Activated gamma-delta T cell treated with anti-CD3 and anti-CD28 coated beads, Interleukin-2, amount 50 U/mL, for 16 hours (primary cell): ENCODE measurements around the gene ATL2.
"Not testable (repeated sequence)": the region's sequence is repeated elsewhere in the genome, so short reads cannot be mapped to it uniquely, and the experiment has no call there.

Source experiments
- DNase-seq: peaks from one replicate; pipeline ENCODE4 v3.0.0-alpha.2; 2020; ENCODE audit warnings: low read depth

ATL2 gene

DNA sequence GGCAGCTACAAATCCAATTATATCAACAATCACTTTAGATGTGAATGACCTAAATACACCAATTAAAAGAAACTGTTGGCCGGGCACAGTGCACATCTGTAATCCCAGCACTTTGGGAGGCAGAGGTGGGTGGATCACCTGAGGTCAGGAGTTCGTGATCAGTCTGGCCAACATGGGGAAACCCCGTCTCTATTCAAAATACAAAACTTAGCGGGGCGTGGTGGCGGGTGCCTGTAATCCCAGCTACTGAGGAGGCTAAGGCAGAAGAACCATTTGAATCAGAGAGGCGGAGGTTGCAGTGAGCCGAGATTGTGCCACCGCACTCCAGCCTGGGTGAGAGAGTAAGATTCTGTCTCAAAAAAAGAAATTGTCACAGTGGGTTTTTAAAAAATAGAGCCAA is 49.5 kb downstream of the ATL2 start:
- no peak for DNase-seq

DNA sequence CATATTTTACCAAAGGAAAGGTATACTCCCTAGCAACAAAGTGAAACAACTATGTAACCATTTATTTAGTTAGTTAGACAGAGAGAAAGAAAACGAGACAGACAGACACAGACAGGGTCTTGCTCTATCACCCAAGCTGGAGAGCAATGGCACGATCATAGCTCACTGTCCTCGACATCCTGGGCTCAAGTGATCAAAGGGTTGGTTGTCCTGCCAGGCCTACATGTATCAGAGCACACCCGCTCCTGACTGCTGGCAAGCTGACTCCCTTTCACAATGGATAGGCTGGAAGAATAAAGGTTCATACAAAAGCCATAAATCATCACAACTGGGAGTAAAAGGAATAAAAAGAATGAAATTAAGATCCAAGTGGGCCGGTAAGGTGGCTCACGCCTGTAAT is 53.5 kb downstream of the ATL2 start:
- no peak for DNase-seq

DNA sequence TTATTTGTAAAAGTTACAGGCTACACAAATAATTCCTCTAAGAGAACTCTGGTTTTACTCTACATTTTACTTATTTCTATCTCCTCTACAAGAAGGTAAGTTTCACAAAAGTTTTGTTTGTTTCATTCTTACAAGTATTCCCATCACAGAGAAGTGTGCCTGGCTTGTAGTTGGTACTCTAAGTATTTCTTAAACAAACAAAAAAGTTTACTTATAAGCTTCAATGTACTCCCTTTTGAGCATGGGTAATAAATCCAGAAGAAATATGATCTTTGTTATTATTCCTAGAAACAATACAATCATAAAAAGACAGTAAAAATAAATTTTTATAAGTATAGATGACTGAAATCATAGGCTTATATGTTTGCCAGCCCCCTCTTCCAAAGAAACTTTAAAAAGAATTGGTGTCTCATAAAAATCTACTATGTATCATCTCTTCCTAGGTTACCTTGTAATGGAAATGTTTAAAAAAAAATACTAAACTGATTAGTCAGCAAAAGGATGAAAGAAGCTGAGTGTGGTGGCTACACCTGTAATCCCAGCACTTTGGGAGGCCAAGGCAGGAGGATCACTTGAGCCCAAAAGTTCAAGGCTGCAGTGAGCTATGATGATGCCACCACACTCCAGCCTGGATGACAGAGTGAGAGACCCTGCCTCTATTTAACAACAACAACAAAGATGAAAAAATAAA is 54.7 kb downstream of the ATL2 start:
- no peak for DNase-seq

DNA sequence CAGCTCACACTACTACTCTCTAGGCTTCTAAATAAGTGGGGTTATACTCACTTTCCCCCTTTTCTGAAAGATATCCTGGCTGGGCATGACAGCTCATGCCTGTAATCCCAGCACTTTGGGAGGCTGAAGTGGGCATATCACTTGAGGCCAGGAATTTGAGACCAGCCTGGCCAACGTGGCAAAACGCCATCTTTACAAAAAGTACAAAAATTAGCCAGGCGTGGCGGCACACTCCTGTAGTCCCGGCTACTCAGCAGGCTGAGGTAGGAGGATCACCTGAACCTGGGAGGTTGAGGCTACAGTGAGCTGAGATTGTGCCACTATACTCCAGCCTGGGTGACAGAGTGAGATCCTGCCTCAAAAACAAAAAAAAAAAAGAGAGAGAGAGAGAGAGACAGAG is 57.8 kb downstream of the ATL2 start:
- not testable (repeated sequence) for DNase-seq

DNA sequence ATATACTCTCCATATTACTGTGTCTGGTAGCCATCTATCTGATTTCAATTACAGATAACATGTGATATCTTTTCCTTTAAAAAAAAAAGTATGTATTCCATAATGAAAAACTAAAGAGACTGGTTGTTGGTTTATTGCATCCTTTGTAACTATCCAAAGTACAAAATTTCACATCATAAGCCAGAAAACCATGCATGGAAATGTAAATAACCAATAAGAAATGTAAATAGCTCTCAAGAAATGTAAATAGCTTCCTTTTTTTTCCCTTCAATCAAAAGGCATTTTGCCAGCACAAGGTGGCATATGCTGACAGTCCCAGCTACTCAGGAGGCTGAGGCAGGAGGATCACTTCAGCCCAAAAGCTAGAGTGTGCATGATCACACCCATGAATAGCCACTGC is 59.3 kb downstream of the ATL2 start:
- DNase-seq: no peak

DNA sequence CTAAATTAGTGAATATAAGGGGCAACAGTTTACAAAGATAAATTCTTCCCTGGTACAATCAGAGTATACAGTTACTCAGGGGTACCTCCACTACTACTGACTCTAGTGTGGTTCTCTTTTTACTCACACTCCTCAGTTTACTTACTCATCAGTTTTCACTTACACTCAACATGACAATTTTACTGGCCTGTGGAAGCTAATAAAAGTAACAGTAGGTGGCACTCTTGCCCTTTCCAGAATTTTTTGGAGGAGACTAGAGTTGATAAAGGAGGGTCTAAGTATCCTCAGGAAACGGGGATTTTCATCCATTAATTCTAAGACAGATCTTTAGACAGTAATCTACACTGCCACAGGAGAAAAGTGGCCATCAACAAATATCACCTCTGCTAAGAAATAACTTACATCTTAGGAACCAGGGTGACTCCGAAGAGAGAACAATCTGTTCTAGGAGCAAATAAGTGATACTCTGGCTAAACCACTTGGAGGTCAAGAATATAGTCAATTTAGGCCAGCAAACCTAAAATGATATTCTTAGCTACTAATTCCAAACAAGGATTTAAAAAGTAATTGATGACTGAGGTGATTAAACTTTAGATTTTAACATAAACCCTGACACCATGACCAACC is 61.3 kb downstream of the ATL2 start:
- no peak for DNase-seq

DNA sequence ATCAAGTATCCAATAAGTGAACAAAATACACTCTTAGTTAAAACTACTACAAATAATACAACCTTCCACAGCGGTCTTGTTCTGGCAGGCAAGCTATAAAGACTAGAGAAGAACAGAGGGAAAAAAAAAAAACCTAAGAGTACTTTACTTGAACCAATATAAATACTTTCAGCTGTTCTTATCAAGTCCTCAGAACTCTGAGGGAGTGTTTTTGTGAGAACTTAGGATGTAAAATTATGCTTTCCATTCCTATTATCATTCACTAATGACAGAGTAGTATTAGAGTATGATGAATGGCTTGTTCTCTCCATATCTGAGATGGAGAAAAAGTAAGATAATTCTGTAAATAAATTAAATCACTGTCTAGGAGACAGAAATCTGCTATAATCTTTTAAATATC is 68.3 kb downstream of the ATL2 start:
- DNase-seq: no peak

DNA sequence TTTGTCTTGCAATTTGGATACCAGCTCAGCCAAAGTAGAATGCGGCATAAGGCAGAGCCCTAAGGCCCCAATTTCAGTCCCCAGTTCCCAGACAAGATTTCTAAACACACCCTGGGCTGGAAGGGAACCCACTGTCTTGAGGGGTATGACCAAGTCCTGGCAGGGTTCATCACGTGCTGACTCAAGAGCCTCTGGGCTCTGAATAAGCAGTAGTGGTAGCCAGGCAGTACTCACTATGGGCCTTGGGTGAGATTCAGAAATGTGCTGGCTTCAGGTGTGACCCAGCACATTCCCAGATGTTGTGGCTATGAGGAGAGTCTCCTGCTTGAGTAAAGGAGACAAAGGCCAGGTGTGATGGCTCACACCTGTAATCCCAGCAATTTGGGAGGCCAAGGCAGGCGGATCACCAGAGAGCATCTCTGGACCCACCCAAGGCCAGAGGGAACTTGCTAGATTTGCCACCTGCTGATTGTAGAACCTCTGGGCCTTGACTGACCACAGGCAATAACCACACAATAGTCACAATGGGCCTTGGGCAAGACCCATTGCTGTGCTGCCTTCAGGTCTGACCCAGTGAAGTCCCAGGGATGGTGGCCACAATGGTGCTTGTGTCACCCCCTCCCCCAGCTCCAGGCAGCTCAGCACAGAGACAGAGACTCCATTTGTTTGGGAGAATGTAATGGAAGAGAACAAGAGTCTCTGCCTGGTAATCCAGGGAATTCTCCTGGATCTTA is 74.9 kb downstream of the ATL2 start:
- DNase-seq: no peak

DNA sequence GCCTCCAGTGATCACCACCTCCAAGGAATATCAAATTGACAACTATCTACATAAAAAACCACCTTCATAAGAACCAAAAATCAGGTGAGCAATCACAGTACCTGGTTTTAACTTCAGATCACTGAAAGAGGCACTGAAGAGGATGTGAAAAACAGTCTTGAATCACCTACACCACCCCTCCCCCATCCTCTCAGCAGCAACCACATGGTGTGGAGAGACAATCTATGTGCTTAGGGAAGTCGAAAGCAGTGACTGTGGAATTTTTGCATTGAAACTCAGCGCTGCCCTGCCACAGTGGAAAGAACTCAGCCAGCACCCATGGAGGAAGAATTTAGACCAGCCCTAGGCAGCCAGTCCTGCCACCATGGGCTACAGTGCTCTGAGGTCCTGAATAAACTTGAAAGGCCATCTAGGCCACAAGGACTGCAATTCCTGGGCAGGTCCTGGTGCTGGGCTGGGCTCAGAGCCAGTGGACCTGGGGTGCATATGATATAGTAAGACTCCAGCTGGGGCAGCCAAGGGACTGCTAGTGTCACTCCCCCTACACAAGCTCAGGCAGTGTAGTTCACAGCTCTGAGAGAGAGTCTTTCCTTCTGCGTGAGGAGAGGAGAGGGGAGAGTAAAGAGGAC is 75.6 kb downstream of the ATL2 start:
- DNase-seq: no peak

DNA sequence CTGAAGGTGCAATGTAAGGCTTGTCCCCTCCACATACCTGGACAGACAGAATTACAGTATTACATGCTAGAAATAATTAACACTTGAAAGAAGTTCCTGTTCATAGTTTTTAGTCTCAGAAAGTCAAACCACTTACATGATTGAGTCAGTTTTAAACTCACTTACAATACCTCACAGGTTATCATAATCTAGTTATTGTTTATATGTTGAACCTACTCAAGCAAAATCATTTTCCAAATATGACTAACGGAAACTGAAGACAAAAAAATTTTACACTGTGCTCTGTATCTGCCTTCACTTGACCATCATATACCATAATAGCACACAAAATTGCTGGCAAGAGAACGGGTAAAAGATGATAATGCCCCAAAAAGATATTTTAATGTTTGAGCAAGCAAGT is 78.5 kb downstream of the ATL2 start:
- DNase-seq: no peak

DNA sequence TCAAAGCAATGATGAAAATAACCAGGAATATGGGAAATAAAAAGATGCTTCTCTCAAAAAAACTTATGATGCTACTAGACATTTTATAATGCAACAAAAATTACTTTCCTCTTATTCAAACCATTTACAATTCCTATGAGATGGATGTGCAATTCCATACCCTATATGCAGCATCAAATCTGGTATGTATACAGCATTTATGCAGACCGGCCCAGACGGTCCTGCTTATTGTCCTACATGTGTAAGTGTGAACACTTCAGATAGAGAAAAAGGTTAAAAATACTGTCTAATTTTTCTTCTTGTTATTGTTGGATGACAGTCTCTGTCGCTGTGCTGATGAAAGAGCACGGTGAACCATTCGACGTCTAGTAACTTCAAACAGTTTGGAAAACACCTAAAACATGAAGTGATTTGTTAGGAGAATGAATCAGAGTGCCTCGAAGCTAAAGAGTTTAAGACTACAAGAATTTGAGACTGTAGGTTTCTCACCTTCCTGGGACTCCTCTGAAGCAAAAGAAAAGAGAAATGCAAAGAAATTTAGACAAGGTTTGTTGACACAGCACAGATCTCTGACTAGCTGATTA is 80.8 kb downstream of the ATL2 start:
- DNase-seq: no peak

DNA sequence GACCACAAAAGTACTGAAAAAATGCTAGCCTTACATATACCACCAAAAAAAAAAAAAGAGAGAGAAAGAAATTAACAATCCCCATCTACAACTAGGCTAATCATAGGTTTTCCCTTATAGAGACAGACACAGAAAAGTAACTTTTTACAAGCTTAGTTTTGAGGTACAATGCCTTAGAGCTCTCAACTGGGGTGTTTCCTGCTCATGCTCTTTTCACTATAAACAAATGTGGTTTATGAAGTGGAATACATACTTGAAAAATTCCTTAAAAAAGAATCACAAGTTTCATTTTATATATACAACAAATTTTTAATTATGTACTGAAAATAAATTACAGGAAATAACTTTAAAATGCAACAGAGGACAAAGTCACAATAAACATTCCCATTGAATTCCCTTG is 82.5 kb downstream of the ATL2 start:
- DNase-seq: no peak

DNA sequence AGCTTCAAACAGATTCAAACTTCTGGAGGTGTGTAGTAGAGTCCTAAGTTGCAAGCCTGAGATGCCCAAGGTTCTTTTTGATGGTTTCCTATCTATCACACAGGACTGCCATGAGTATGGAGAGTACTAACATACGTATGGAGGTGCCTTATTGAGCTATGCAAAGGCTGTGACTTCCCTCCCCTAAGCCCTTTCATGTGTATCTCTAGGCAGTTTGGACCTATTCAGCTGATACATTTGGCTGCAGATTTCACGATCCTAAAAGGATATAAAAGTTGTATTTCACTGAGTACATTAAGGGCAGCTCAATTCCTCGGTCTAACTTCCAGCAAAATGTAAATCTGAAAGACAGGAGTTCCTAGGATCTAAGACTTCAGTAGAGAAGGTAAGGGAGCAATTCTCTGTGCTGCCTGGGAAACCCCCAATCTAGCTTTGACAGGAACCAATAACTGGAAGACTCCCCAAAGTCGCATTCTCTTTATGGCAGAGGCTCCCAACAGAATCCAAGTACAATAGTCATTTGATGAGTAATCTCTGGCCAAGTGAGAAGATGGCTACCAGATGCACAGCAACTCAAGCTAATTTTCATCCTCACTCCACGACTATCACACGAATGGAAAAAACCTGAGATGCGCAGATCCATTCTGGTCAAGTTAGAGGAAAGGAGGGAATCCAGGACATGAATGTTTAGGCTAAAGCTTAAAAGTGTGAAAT is 83.8 kb downstream of the ATL2 start:
- no peak for DNase-seq

DNA sequence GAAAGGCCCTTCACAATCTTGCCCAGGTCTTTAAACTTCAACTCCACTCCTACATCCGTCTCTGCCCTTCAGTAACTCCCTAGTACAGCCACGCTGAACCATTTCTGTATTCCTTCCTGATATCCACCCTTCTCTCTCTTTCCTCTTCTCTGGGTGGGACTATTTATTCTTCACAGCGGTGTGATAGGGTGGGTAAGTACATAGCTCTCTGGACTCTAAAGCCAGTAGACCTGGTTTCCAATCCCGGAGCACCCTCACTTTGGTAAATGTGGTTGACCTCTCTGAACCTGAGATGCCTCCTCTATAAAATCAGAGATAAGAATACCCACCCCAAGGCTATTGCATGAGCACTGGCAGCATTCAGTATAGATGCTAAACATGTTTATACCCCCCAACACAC is 86.7 kb downstream of the ATL2 start:
- DNase-seq: no peak

DNA sequence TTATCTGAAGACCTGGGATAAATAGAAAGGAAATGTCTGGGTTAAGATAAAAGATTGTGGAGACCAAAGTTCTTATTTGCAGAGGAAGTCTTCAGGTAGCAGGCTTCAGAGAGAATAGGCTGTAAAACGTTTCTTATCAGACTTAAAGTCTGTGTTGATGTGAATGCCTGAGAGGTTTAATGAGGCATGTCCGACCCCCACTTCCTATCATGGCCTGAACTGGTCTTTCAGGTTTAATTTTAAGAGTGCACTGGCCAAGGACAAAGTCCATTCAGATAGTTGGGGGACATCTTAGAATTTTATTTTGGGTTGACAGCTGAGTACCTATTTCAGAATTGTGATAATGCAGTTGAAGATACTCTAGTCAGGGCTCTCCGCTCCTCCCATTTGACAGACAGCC is 92.1 kb downstream of the ATL2 start:
- DNase-seq: no peak

DNA sequence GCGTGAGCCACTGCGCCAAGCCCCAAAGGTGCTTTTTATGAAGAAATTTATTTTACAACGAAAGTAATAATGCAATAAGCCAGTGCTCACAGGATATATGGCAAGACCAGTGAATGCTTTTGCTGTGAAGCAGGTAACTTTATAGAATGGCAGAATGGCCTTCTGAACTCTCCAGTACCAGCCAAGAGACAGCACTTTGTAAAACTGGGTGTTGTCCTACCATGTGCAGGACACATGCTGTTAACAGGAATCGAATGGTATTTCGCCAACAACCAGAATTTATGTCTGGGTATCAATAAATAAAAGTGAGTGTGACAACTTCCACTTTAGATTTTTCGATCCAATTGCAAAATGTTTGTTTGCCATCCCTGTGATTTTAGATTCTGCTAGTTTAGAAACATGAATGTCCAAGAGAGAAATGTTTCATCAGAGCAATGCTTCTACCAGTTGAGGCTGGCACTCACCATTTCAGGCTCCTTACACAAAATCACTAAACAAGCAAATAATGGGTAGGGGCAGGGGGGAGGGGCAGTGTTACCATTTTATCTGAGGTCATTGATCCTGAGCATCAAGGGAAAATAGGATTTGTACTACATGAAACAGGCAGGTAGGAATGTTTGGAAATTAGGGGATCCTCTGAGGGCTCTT is 95.9 kb downstream of the ATL2 start:
- no peak for DNase-seq

DNA sequence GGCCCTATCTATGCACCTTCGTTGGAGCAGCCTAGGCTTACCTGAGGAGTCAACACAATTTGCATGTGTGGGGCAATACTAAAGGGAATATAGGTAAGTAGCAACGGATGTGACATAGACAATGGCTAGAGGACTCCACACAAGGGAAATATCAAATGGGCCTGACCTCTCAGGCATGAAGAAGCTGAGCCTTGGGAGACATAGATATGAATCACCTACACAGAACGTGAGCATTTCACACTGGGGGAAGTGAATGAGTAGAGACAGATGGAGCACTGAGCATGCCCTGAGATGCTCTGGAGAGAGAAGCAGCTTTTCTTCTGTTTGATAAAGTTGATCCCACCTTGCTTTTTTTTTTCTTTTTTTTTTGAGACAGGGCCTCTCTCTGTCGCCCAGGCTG is 97.9 kb downstream of the ATL2 start:
- DNase-seq: no peak

DNA sequence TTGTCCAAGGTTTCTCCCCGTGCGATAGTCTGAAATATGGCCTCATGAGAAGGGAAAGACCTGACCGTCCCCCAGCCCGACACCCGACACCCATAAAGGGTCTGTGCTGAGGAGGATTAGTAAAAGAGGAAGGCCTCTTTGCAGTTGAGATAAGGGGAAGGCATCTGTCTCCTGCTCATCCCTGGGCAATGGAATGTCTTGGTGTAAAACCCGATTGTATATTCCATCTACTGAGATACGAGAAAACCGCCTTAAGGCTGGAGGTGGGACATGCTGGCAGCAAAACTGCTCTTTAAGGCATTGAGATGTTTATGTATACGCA is 99.0 kb downstream of the ATL2 start:
- DNase-seq: not testable (repeated sequence)

DNA sequence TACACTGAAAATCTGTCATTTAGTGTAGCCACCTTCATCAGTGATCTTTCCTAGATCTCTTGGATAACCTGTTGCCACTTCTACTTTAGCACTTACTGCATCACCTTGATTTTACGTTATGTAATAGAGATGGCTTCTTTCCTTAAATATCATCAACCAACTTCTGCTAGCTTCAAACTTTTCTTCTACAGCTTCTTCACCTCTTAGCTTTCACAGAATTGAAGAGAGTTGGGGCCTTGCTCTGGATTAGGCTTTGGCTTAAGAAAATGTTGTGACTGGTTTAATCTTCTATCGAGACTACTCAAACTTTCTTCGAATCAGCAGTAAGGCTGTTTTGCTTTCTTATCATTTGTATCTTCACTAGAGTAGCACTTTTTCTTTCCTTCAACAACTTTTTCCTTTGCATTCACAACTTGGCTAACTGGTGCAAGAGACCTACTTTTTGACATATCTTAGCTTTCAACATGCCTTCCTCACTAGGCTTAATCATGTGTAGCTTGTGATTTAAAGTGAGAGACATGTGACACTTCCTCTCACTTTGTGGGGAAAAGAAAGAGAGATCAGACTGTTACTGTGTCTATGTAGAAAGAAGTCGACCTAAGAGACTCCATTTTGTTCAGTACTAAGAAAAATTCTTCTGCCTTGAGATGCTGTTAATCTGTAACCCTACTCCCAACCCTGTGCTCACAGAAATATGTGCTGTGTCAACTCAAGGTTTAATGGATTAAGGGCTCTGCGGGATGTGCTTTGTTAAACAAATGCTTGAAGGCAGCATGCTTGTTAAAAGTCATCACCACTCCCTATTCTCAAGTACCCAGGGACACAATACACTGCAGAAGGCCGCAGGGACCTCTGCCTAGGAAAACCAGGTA is 99.6 kb downstream of the ATL2 start:
- DNase-seq: no peak
